Dendritic cell treated with granulocyte-macrophage colony-stimulating factor and Interleukin-4, amounts not matched to agents 40 ng/mL and 50 ng/mL, for 4 days (primary cell): Measurements from ENCODE around the gene CENPP.

ENCODE experiments used
- H3K27ac Mint-ChIP-seq: one replicate; pipeline ENCODE4 v1.8.0; 2022; ENCODE audit warnings: mild to moderate bottlenecking, mixed read lengths
- H3K27me3 Mint-ChIP-seq: one replicate; pipeline ENCODE4 v1.8.0; 2022; ENCODE audit warnings: mild to moderate bottlenecking, mixed read lengths
- H3K36me3 Mint-ChIP-seq: one replicate; pipeline ENCODE4 v1.8.0; 2022; ENCODE audit warnings: low read depth, mixed read lengths
- H3K4me1 Mint-ChIP-seq: one replicate; pipeline ENCODE4 v1.8.0; 2022; ENCODE audit warnings: low read depth, mixed read lengths
- H3K4me3 Mint-ChIP-seq: one replicate; pipeline ENCODE4 v1.8.0; 2022; ENCODE audit warnings: mild to moderate bottlenecking, moderate library complexity, mixed read lengths
- H3K9me3 Mint-ChIP-seq: one replicate; pipeline ENCODE4 v1.8.0; 2022; ENCODE audit warnings: mixed read lengths
- intact Hi-C: fragments of 100-400 bp; cut with micrococcal nuclease; formaldehyde crosslinking; loops from one replicate; pipeline ENCODE4 v1.15.0; 2022

Gene CENPP

GRCh38 chr9:92654481-92655301 lies 328.9 kb downstream of the CENPP start:
- no peak overlapping the region for H3K4me3 Mint-ChIP-seq
- intact Hi-C loops = no loop called here
- no peaks in the 10 kb centered on the region for H3K9me3 Mint-ChIP-seq
- no peak overlapping the region for H3K27ac Mint-ChIP-seq
- H3K36me3 Mint-ChIP-seq = peaks cover 89% of the 10 kb centered on the region
- peaks cover 8% of the 10 kb centered on the region for H3K4me1 Mint-ChIP-seq
- no peaks in the 10 kb centered on the region for H3K27me3 Mint-ChIP-seq

- Mint-ChIP-seq H3K9me3 (no peaks in the 10 kb centered on the region), H3K36me3 (peaks cover 82% of the 10 kb centered on the region), H3K27me3 (no peaks in the 10 kb centered on the region), H3K4me3 (no peak overlapping the region), H3K27ac (no peak overlapping the region), H3K4me1 (peaks cover 8% of the 10 kb centered on the region)
- intact Hi-C loops = no loop called here
Observed at GRCh38 chr9:92655366-92655765, 329.6 kb downstream of the CENPP start.

- H3K4me3 Mint-ChIP-seq = no peak overlapping the region
- H3K36me3 Mint-ChIP-seq = peaks cover 76% of the 10 kb centered on the region
- no peak overlapping the region for H3K27ac Mint-ChIP-seq
- intact Hi-C loops = no loop called here
- H3K4me1 Mint-ChIP-seq = peaks cover 9% of the 10 kb centered on the region
- H3K27me3 Mint-ChIP-seq = no peaks in the 10 kb centered on the region
- H3K9me3 Mint-ChIP-seq = no peaks in the 10 kb centered on the region
Observed at GRCh38 chr9:92655896-92656536, 330.3 kb downstream of the CENPP start.

GRCh38 chr9:92656537-92656925 lies 330.8 kb downstream of the CENPP start:
- Mint-ChIP-seq H3K9me3 (no peaks in the 10 kb centered on the region), H3K27ac (no peak overlapping the region), H3K27me3 (no peaks in the 10 kb centered on the region), H3K36me3 (peaks cover 75% of the 10 kb centered on the region), H3K4me3 (no peak overlapping the region), H3K4me1 (peaks cover 14% of the 10 kb centered on the region)
- intact Hi-C loops = no loop called here

GRCh38 chr9:92657296-92658094 lies 331.7 kb downstream of the CENPP start:
- Mint-ChIP-seq H3K27ac (no peak overlapping the region), H3K27me3 (no peaks in the 10 kb centered on the region)
- intact Hi-C loops = no loop called here

GRCh38 chr9:92658176-92658575 lies 332.4 kb downstream of the CENPP start:
- peaks cover 23% of the 10 kb centered on the region for H3K4me1 Mint-ChIP-seq
- H3K27ac Mint-ChIP-seq = no peak overlapping the region
- H3K9me3 Mint-ChIP-seq = no peaks in the 10 kb centered on the region
- H3K27me3 Mint-ChIP-seq = no peaks in the 10 kb centered on the region
- H3K36me3 Mint-ChIP-seq = peaks cover 78% of the 10 kb centered on the region
- intact Hi-C loops = no loop called here
- H3K4me3 Mint-ChIP-seq = no peak overlapping the region

More at GRCh38 chr9:92657296-92658094, 331.7 kb downstream of the CENPP start:
- H3K9me3 Mint-ChIP-seq = no peaks in the 10 kb centered on the region
- H3K4me1 Mint-ChIP-seq = peaks cover 17% of the 10 kb centered on the region
- peaks cover 78% of the 10 kb centered on the region for H3K36me3 Mint-ChIP-seq
- no peak overlapping the region for H3K4me3 Mint-ChIP-seq

- Mint-ChIP-seq H3K27ac (no peak overlapping the region), H3K27me3 (no peaks in the 10 kb centered on the region), H3K36me3 (peaks cover 78% of the 10 kb centered on the region), H3K4me1 (peaks cover 27% of the 10 kb centered on the region), H3K4me3 (no peak overlapping the region), H3K9me3 (no peaks in the 10 kb centered on the region)
- intact Hi-C loops = no loop called here
Observed at GRCh38 chr9:92658611-92659010, 332.9 kb downstream of the CENPP start.

- Mint-ChIP-seq H3K27me3 (no peaks in the 10 kb centered on the region), H3K27ac (no peak overlapping the region), H3K36me3 (peaks cover 76% of the 10 kb centered on the region), H3K4me3 (no peak overlapping the region), H3K4me1 (peaks cover 37% of the 10 kb centered on the region), H3K9me3 (no peaks in the 10 kb centered on the region)
- intact Hi-C loops = no loop called here
Observed at GRCh38 chr9:92659601-92660000, 333.8 kb downstream of the CENPP start.

- Mint-ChIP-seq H3K4me1 (peaks cover 38% of the 10 kb centered on the region), H3K27ac (no peak overlapping the region), H3K9me3 (no peaks in the 10 kb centered on the region), H3K4me3 (no peak overlapping the region), H3K27me3 (no peaks in the 10 kb centered on the region), H3K36me3 (peaks cover 70% of the 10 kb centered on the region)
- intact Hi-C loops = no loop called here
Observed at GRCh38 chr9:92660266-92660665, 334.5 kb downstream of the CENPP start.

GRCh38 chr9:92661127-92661526 lies 335.4 kb downstream of the CENPP start:
- no peak overlapping the region for H3K27ac Mint-ChIP-seq
- H3K4me3 Mint-ChIP-seq = no peak overlapping the region
- peaks cover 67% of the 10 kb centered on the region for H3K36me3 Mint-ChIP-seq
- H3K27me3 Mint-ChIP-seq = no peaks in the 10 kb centered on the region
- intact Hi-C loops = no loop called here
- no peaks in the 10 kb centered on the region for H3K9me3 Mint-ChIP-seq
- H3K4me1 Mint-ChIP-seq = peaks cover 40% of the 10 kb centered on the region

- no peak overlapping the region for H3K27ac Mint-ChIP-seq
- H3K9me3 Mint-ChIP-seq = no peaks in the 10 kb centered on the region
- H3K4me1 Mint-ChIP-seq = peaks cover 44% of the 10 kb centered on the region
- intact Hi-C loops = no loop called here
- no peaks in the 10 kb centered on the region for H3K27me3 Mint-ChIP-seq
- peaks cover 66% of the 10 kb centered on the region for H3K36me3 Mint-ChIP-seq
- no peak overlapping the region for H3K4me3 Mint-ChIP-seq
Observed at GRCh38 chr9:92661743-92662142, 336.0 kb downstream of the CENPP start.

GRCh38 chr9:92663126-92663525 lies 337.4 kb downstream of the CENPP start:
- peaks cover 65% of the 10 kb centered on the region for H3K36me3 Mint-ChIP-seq
- intact Hi-C loops = no loop called here

GRCh38 chr9:92663951-92664350 lies 338.2 kb downstream of the CENPP start:
- no peak overlapping the region for H3K4me3 Mint-ChIP-seq
- H3K4me1 Mint-ChIP-seq = peaks cover 61% of the 10 kb centered on the region
- peaks cover 58% of the 10 kb centered on the region for H3K36me3 Mint-ChIP-seq
- no peaks in the 10 kb centered on the region for H3K9me3 Mint-ChIP-seq
- no peak overlapping the region for H3K27ac Mint-ChIP-seq
- no peaks in the 10 kb centered on the region for H3K27me3 Mint-ChIP-seq
- intact Hi-C loops = no loop called here

More at GRCh38 chr9:92663126-92663525, 337.4 kb downstream of the CENPP start:
- Mint-ChIP-seq H3K9me3 (no peaks in the 10 kb centered on the region), H3K27me3 (no peaks in the 10 kb centered on the region), H3K27ac (no peak overlapping the region), H3K4me1 (peaks cover 55% of the 10 kb centered on the region), H3K4me3 (no peak overlapping the region)
